Cortex of kidney (tissue), 1 donor: ENCODE data around the gene LASP1NB.
"Not testable (repeated sequence)": the region's sequence is repeated elsewhere in the genome, so short reads cannot be mapped to it uniquely, and the experiment has no call there.

Source experiments
- DNase-seq: peaks from one replicate; lab custom pipeline; 2025; lab: John Stamatoyannopoulos, UW

Gene LASP1NB

GRCh38 chr17:38918129-38918913, 7.1 kb upstream of the LASP1NB start:
- no peak for DNase-seq

GRCh38 chr17:38918916-38919315, 6.5 kb upstream of the LASP1NB start:
- no peak for DNase-seq

- DNase-seq: no peak
These were observed 5.9 kb upstream of the LASP1NB start for GRCh38 chr17:38919316-38920078.

- DNase-seq: no peak
These were observed 4.8 kb upstream of the LASP1NB start for GRCh38 chr17:38920374-38921291.

- no peak for DNase-seq
These were observed 3.5 kb upstream of the LASP1NB start for GRCh38 chr17:38921756-38922411.

GRCh38 chr17:38922538-38923297, 2.7 kb upstream of the LASP1NB start:
- DNase-seq: no peak

- no peak for DNase-seq
These were observed 1.1 kb downstream of the LASP1NB start for GRCh38 chr17:38926293-38927070.

- not testable (repeated sequence) for DNase-seq
These were observed 5.4 kb downstream of the LASP1NB start for GRCh38 chr17:38930782-38931181.

GRCh38 chr17:38933962-38934361, 8.5 kb downstream of the LASP1NB start:
- not testable (repeated sequence) for DNase-seq

- DNase-seq: no peak
These were observed 14.6 kb downstream of the LASP1NB start for GRCh38 chr17:38939987-38940386.

GRCh38 chr17:38940404-38940803, 15.0 kb downstream of the LASP1NB start:
- no peak for DNase-seq

- no peak for DNase-seq
These were observed 17.4 kb downstream of the LASP1NB start for GRCh38 chr17:38942696-38943334.

- DNase-seq: no peak
These were observed 18.2 kb downstream of the LASP1NB start for GRCh38 chr17:38943607-38944006.

GRCh38 chr17:38947189-38947588, 21.8 kb downstream of the LASP1NB start:
- no peak for DNase-seq

GRCh38 chr17:38953800-38954199, 28.4 kb downstream of the LASP1NB start:
- not testable (repeated sequence) for DNase-seq

GRCh38 chr17:38958326-38958725, 32.9 kb downstream of the LASP1NB start:
- no peak for DNase-seq

GRCh38 chr17:38958756-38959155, 33.3 kb downstream of the LASP1NB start:
- DNase-seq: no peak

GRCh38 chr17:38959508-38959907, 34.1 kb downstream of the LASP1NB start:
- DNase-seq: no peak

GRCh38 chr17:38960402-38960801, 35.0 kb downstream of the LASP1NB start:
- DNase-seq: no peak

GRCh38 chr17:38961413-38961812, 36.0 kb downstream of the LASP1NB start:
- DNase-seq: no peak
